Glomerular endothelial cell (primary cell): ENCODE results near the gene NLGN1. TPM values are rescaled to one million over a fixed set of nuclear protein-coding genes. Genes with fewer than 3 reads are reported as not detected.

Experiments used
- DNase-seq: peaks from one replicate; pipeline ENCODE4 v3.0.0-alpha.2; 2011; ENCODE audit warnings: low read depth, low spot score; ENCODE audit errors: extremely low read depth
- total RNA-seq: library from RNA; depleted of rRNA; stranded (reverse); fragments of >200 nt; gene quantifications from 2 replicates; pipeline ENCODE4 v1.2.3, GENCODE V29; 2015

NLGN1 gene
- total RNA-seq, 1 donor from 2014 or later, result 3.0 TPM

DNA sequence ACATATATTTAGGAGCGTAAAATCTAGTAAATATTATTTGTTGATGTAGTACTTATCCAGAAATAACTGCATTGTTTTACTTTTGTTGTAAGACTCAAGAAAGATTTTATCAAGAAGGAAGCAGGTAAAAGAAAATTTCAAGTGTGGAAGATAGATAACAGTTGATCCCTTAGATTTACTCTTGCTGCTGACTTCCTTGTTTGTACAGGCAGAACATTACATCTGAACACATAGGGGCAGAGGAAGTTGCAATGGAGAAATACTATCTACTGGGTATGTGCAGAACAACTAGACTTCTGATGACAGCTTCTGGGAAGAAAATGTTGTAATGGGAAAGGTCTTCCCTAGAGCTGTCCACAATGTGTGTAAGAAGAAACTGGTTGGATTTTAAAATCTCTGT lies 350.6 kb downstream of the NLGN1 start:
- no peak for DNase-seq

- DNase-seq, result no peak
Observed at GRCh38 chr3:173750095-173750494, 352.6 kb downstream of the NLGN1 start.

DNA sequence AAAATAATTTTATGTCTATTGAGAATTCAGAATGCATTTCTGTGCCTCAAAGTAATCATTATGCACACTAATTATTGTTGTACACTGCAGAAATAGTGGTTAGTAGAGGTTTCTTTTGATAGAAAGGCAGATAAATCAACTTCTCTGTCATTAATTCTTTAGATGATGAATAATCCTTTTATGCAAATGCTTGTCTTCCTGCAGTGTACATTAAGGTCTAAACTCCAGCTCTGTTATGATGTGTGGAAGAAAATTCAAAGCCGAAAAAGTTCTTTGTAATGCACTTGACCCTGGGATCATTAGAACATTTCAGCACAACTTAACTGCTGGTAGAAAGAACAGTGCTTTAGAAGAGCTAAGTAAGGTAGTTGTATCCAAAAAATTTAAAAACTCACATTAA lies 353.0 kb downstream of the NLGN1 start:
- no peak for DNase-seq

- DNase-seq, result no peak
Observed at GRCh38 chr3:173753593-173753992, 356.0 kb downstream of the NLGN1 start.

DNA sequence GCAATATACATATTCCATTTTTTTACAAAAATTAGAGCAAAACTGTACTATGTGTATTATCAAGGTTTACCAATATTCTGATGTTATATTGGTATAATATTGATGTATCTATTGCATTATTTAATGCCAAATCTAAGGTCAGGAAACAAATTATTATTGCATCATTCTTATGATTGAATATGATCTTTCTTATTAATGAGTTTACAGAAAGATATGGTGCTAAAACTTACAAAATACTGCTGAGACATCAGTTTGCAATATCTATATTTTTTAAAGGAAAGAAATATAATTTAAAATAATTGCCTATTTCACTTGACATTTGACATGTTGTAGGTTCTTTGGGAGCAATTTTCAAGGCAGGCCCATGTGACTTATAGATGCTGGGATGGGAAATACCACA lies 357.6 kb downstream of the NLGN1 start:
- DNase-seq, result no peak

- no peak for DNase-seq
Observed at GRCh38 chr3:173761161-173761560, 363.6 kb downstream of the NLGN1 start.

- DNase-seq, result no peak
Observed at GRCh38 chr3:173762501-173762900, 365.0 kb downstream of the NLGN1 start.

DNA sequence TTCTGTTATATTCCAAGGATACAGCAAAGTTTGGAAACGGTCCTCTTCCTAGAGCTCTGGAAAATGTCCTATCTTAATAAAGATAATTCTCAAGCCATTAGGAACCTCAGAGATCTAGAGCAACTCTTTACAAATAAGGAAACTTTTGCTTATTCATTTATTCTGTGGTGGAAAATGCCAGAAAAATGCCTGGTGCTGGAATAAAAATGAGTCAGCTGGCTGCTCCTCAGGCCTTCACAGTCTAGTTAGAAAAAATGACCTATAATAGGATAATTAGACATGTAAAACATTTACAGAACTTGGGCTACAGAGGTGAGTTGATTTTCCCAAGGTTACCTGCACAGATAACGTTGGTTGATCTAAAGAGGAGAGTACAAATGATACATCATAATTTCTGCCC lies 372.5 kb downstream of the NLGN1 start:
- no peak for DNase-seq

- no peak for DNase-seq
Observed at GRCh38 chr3:173770796-173771573, 373.4 kb downstream of the NLGN1 start.

DNA sequence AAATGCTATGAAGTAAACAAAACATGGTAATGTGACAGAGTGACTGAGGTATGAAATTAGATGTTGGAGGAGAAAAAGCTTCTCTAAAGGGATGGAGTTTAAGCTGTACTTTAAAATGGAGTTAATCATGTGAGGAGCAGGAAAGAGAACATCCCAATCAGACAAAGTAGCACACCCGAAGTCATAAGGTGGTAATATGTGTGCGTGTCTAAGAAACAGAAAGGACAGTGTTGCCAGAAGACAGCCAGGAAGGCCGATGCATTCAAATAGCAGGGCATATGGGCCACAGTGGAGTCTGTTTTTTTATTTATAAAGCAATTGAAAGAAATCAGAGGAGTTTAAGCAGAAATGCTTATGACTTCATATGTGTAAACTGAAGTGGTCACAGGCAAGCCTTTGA lies 376.3 kb downstream of the NLGN1 start:
- no peak for DNase-seq

DNA sequence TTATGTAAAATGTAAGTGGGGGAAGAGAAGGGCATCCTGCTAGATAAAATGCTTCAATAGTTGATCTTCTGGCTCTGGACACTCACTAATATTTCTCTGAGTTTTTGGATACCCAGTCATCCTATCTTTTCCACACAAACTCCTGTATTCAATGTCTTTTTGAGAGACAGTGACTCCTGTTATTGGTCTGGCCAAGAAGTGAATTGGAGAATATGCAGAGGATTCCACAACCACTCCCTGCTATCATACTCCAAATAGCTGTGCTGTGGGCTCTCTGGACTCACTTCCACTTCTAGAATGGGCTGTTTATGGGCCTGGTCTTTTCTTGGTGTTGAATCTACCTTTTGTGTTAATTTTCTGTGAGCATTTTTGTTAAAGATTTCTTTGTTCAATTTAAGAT lies 376.8 kb downstream of the NLGN1 start:
- no peak for DNase-seq

DNA sequence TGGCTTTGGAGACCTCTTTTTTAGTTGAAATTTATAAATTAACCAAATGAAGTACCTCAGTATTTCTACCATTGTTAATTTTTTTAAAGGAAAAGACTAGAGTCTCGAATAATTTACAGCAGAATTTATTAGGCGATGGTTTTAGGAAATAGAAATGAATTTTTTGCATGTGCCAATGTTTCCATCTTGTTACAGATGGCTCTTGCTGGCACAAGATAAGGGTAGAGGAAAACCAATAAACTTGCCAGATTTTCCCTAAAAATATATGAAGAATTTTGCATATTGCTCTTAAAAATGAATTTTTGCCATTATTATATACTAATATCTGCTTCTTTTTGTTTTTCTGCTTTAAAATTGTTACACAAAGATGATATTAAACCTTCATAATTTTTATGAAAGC lies 380.7 kb downstream of the NLGN1 start:
- no peak for DNase-seq

- no peak for DNase-seq
Observed at GRCh38 chr3:173780067-173780466, 382.5 kb downstream of the NLGN1 start.

DNA sequence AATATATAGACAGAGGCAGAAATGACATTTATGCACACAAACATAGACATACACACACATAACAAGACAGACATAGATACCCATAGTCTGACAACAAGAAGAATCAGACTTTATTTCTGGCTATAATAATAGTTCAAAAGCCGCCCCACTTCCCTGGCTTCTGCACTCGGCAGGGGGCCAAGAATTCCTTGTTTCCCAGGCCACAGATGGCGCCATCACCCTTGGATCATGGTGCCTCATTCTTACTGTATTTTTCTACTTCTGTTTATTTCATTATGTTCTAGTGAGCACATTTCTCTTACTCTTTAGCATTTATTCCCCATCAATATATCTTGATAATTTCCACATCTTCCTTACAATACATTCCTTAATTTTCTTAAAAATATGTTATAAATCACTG lies 387.5 kb downstream of the NLGN1 start:
- no peak for DNase-seq

GRCh38 chr3:173789530-173790162 lies 392.1 kb downstream of the NLGN1 start:
- DNase-seq, result no peak

DNA sequence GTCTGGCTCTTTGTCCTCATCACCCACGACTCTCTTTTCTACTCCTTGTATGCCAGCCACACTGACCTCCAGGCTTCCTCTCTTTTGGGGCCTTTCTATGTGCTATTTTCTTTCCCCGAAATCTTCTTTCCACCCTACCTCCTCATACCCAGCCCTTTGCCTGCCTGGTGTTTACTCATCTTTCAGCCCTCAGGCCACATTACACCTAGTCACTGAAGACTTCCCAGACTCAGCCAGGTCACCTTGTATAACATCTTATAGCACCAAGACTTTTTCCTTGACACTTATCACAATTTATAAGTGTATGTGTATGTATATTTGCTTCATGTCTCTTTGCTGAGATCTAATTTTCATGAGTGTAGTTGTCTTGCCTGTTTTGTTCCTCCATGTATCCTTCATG lies 396.4 kb downstream of the NLGN1 start:
- DNase-seq, result no peak

DNA sequence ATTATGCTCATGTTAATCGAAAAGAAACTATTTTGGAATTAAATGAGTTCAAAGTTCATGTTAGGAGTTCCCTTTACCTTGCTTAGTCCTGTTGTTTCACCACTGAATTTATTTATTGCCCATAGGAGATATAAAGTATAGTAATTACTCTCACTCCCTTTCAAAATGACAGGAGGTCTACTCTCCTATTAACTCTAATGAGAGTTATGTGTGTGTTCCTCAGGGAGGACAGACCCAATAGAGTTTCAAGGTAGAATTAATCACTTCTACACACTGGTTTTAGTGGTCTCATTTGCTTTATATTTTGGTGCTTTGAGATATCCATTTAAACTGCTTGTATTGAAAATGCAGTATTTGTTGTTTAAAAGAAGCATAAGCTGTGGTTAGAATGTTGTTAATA lies 398.9 kb downstream of the NLGN1 start:
- no peak for DNase-seq

- no peak for DNase-seq
Observed at GRCh38 chr3:173796890-173797289, 399.3 kb downstream of the NLGN1 start.

DNA sequence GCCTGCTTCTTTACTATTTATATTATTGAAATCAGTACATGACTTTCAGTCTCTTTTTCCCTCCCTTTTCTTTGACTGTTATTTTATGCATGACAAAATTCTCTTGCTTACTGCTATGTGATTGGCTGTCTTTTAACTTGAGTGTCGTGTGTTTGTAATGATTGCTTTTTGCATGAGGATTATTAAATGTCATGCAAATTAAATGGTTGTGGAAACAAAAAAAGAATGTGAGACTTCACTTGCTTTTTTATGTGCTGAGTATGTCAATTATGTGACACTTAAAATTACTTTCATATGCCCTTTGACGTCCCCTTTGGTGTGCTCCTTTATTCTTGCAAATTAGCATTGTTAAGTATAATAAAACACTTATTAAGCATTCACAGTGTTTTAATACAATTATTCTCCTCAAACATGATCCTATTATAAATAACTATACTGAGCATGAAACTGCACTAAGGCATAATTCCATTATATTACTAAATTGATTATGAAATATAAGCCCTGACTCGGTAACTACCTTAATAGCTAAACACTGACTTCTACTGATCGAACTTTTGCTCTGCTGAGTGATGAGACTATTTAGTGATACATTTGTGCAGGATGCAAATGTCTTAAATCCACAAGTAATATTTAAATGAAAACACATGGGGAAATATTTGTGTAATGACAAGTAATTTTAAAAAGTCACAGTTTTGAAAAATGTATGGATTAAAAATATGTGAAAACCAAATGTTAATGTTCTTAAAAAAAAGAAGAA lies 401.7 kb downstream of the NLGN1 start:
- no peak for DNase-seq

GRCh38 chr3:173800154-173800553 lies 402.6 kb downstream of the NLGN1 start:
- DNase-seq, result no peak

GRCh38 chr3:173814809-173815208 lies 417.3 kb downstream of the NLGN1 start:
- no peak for DNase-seq

DNA sequence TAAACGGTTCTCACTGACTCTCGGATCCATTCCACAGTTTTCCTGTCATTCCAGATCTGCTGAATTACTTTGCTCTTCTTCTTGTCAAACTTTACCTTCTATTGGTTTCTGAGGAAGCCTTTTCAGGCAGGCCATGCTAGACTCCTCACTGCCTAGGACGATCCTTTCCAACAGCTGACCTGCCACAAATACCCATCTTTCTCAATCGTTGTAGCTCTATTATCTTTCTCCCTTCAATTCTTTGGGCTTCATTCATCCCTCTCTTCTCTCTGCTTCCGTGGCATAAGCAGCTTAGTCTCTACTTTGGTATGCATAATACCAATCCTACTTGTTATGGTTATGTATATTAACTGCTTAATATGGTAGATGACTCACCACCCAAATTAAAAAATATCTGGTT lies 421.8 kb downstream of the NLGN1 start:
- DNase-seq, result no peak
